ENCODE results near the gene AFF2.

DNA sequence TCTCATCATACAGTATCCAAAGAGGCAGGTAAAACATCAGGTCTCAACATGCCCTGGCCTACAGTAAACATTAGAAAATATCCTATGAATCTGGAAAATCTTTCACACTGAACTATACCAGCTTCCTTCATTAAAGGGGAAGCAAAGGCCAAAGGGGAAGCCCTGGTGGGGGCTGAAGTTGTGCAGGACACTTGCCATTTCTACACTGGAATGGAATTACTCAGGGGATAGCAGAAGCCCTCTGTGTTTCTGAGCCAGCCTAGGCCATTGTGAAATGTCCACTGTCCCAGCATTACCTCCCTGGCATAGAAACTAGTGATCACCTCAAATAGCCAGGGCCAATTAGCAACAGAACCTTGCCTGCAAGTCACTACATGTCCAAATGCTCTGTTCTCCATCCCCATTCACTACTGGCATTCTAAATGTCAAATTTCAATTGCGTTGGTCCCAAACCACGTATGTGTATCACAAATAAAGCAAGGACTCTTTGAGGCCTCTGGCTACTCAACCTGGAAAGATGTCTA, 429.9 kb downstream of the AFF2 start:
- TF ChIP-seq CSDC2 (CRISPR knock-in tag; IDR thresholded peaks at IDR 0.05) (no peak), ZNF70 (CRISPR knock-in tag; IDR thresholded peaks at IDR 0.05) (no peak), ISL1 (CRISPR knock-in tag; IDR thresholded peaks at IDR 0.05) (no peak), RARB (CRISPR knock-in tag; IDR thresholded peaks at IDR 0.05) (no peak), ZFP3 (CRISPR knock-in tag; IDR thresholded peaks at IDR 0.05) (no peak), ZC3H10 (CRISPR knock-in tag; IDR thresholded peaks at IDR 0.05) (no peak), ESRRG (CRISPR knock-in tag; IDR thresholded peaks at IDR 0.05) (no peak), ARNTL (CRISPR knock-in tag; IDR thresholded peaks at IDR 0.05; ENCODE audit: borderline replicate concordance, low read depth) (no peak), SNAI2 (CRISPR knock-in tag; IDR thresholded peaks at IDR 0.05) (no peak)
- TF ChIP-seq, protein P1, sequence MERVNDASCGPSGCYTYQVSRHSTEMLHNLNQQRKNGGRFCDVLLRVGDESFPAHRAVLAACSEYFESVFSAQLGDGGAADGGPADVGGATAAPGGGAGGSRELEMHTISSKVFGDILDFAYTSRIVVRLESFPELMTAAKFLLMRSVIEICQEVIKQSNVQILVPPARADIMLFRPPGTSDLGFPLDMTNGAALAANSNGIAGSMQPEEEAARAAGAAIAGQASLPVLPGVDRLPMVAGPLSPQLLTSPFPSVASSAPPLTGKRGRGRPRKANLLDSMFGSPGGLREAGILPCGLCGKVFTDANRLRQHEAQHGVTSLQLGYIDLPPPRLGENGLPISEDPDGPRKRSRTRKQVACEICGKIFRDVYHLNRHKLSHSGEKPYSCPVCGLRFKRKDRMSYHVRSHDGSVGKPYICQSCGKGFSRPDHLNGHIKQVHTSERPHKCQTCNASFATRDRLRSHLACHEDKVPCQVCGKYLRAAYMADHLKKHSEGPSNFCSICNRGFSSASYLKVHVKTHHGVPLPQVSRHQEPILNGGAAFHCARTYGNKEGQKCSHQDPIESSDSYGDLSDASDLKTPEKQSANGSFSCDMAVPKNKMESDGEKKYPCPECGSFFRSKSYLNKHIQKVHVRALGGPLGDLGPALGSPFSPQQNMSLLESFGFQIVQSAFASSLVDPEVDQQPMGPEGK (CRISPR knock-in tag; IDR thresholded peaks at IDR 0.05; ENCODE audit: borderline replicate concordance), result no peak
- TF ChIP-seq, protein P2, sequence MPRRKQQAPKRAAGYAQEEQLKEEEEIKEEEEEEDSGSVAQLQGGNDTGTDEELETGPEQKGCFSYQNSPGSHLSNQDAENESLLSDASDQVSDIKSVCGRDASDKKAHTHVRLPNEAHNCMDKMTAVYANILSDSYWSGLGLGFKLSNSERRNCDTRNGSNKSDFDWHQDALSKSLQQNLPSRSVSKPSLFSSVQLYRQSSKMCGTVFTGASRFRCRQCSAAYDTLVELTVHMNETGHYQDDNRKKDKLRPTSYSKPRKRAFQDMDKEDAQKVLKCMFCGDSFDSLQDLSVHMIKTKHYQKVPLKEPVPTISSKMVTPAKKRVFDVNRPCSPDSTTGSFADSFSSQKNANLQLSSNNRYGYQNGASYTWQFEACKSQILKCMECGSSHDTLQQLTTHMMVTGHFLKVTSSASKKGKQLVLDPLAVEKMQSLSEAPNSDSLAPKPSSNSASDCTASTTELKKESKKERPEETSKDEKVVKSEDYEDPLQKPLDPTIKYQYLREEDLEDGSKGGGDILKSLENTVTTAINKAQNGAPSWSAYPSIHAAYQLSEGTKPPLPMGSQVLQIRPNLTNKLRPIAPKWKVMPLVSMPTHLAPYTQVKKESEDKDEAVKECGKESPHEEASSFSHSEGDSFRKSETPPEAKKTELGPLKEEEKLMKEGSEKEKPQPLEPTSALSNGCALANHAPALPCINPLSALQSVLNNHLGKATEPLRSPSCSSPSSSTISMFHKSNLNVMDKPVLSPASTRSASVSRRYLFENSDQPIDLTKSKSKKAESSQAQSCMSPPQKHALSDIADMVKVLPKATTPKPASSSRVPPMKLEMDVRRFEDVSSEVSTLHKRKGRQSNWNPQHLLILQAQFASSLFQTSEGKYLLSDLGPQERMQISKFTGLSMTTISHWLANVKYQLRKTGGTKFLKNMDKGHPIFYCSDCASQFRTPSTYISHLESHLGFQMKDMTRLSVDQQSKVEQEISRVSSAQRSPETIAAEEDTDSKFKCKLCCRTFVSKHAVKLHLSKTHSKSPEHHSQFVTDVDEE (CRISPR knock-in tag; IDR thresholded peaks at IDR 0.05), result no peak
- TF ChIP-seq, protein P3, sequence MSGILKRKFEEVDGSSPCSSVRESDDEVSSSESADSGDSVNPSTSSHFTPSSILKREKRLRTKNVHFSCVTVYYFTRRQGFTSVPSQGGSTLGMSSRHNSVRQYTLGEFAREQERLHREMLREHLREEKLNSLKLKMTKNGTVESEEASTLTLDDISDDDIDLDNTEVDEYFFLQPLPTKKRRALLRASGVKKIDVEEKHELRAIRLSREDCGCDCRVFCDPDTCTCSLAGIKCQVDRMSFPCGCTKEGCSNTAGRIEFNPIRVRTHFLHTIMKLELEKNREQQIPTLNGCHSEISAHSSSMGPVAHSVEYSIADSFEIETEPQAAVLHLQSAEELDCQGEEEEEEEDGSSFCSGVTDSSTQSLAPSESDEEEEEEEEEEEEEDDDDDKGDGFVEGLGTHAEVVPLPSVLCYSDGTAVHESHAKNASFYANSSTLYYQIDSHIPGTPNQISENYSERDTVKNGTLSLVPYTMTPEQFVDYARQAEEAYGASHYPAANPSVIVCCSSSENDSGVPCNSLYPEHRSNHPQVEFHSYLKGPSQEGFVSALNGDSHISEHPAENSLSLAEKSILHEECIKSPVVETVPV (CRISPR knock-in tag; IDR thresholded peaks at IDR 0.05), result no peak
